Neural progenitor cell (in vitro differentiated cells): ENCODE measurements around the gene RALGDS.

Experiments
- EZH2 ChIP-seq: fragments of 200-600 bp; sonication (generic); IDR thresholded peaks from 2 replicates; pipeline ENCODE4 v1.6.1; 2017; ENCODE audit warnings: antibody characterized with exemption, mild to moderate bottlenecking, moderate library complexity
- EZH2phosphoT487 ChIP-seq: fragments of 200-600 bp; sonication (generic); IDR thresholded peaks from 2 replicates; pipeline ENCODE4 v1.6.1; 2017; ENCODE audit warnings: antibody characterized with exemption
- TF ChIP-seq, protein P1 (sequence below): fragments of 200-600 bp; sonication (generic); IDR thresholded peaks from 2 replicates; pipeline ENCODE4 v1.5.1; 2017; ENCODE audit warnings: antibody characterized with exemption, mild to moderate bottlenecking

- TF ChIP-seq, protein P1, sequence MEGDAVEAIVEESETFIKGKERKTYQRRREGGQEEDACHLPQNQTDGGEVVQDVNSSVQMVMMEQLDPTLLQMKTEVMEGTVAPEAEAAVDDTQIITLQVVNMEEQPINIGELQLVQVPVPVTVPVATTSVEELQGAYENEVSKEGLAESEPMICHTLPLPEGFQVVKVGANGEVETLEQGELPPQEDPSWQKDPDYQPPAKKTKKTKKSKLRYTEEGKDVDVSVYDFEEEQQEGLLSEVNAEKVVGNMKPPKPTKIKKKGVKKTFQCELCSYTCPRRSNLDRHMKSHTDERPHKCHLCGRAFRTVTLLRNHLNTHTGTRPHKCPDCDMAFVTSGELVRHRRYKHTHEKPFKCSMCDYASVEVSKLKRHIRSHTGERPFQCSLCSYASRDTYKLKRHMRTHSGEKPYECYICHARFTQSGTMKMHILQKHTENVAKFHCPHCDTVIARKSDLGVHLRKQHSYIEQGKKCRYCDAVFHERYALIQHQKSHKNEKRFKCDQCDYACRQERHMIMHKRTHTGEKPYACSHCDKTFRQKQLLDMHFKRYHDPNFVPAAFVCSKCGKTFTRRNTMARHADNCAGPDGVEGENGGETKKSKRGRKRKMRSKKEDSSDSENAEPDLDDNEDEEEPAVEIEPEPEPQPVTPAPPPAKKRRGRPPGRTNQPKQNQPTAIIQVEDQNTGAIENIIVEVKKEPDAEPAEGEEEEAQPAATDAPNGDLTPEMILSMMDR: no peak
- TF ChIP-seq EZH2: no peak
- no peak for TF ChIP-seq EZH2phosphoT487
Observed at GRCh38 chr9:133154097-133154989, 33.3 kb upstream of the RALGDS start.
